ENCODE results near the gene ABL2. TPM values are rescaled to one million over a fixed set of nuclear protein-coding genes. Genes with fewer than 3 reads are reported as not detected.

Gene ABL2
- total and polyA plus RNA-seq, 12 donors = 2.5 to 14.4 (median 10.9) TPM

- Histone ChIP-seq H3K9me3 (no peaks in the 10 kb centered on the region), H3K27ac (no peak overlapping the region), H3K27me3 (no peaks in the 10 kb centered on the region), H3K4me1 (peaks cover 0 to 20% (median 8%) of the 10 kb centered on the region in 9 donors), H3K36me3 (no peaks in the 10 kb centered on the region), H3K4me3 (no peak overlapping the region)
- intact Hi-C loops (cut with DNase I) = loop anchor here in 2 of 10 donors (5.0 to 10.0 kb wide), 2 partner anchors 35 to 62 kb away; no protein-coding TSS in a partner anchor
- TF ChIP-seq CTCF (IDR thresholded peaks at IDR 0.05) = no peak
- DNase-seq (no peak), ATAC-seq (no peak)
Observed at GRCh38 chr1:179187043-179187442, 42.4 kb downstream of the ABL2 start.

GRCh38 chr1:179184403-179184802 is 45.1 kb downstream of the ABL2 start:
- H3K9me3 ChIP-seq = no peaks in the 10 kb centered on the region
- no peak overlapping the region for H3K27ac ChIP-seq
- no peak overlapping the region for H3K4me3 ChIP-seq
- ATAC-seq = no peak
- H3K36me3 ChIP-seq = no peaks in the 10 kb centered on the region
- WGBS, 2 donors = 84 to 100% methylated on average over 1 of the region's 1 CpG
- no peak for DNase-seq
- H3K27me3 ChIP-seq = no peaks in the 10 kb centered on the region
- TF ChIP-seq CTCF (IDR thresholded peaks at IDR 0.05) = no peak
- intact Hi-C loops (cut with DNase I) = loop anchor here in 2 of 10 donors (5.0 to 10.0 kb wide), 2 partner anchors 42 to 60 kb away; no protein-coding TSS in a partner anchor
- H3K4me1 ChIP-seq = peaks cover 0 to 7% (median 0%) of the 10 kb centered on the region in 9 donors

- ATAC-seq (no peak), DNase-seq (no peak)
- WGBS, 2 donors = 93 to 97% methylated on average over 5 of the region's 5 CpGs
- Histone ChIP-seq H3K9me3 (no peaks in the 10 kb centered on the region), H3K27me3 (no peaks in the 10 kb centered on the region), H3K36me3 (no peaks in the 10 kb centered on the region), H3K4me1 (peaks cover 0 to 13% (median 4%) of the 10 kb centered on the region in 9 donors), H3K4me3 (no peak overlapping the region), H3K27ac (no peak overlapping the region)
- TF ChIP-seq CTCF (IDR thresholded peaks at IDR 0.05) = no peak
- intact Hi-C loops (cut with DNase I) = loop anchor here in 2 of 10 donors (5.0 to 10.0 kb wide), 2 partner anchors 42 to 59 kb away; no protein-coding TSS in a partner anchor
Observed at GRCh38 chr1:179183857-179184256, 45.6 kb downstream of the ABL2 start.

- no peaks in the 10 kb centered on the region for H3K9me3 ChIP-seq
- TF ChIP-seq CTCF (IDR thresholded peaks at IDR 0.05) = no peak
- peaks cover 0 to 49% (median 33%) of the 10 kb centered on the region in 9 donors for H3K4me1 ChIP-seq
- 43 to 64% methylated on average over 1 of the region's 1 CpG for WGBS, 2 donors
- no peaks in the 10 kb centered on the region for H3K36me3 ChIP-seq
- no peaks in the 10 kb centered on the region for H3K27me3 ChIP-seq
- ATAC-seq (no peak), DNase-seq (no peak)
- intact Hi-C loops (cut with DNase I) = no loop called here
- no peak overlapping the region for H3K4me3 ChIP-seq
- H3K27ac ChIP-seq = no peak overlapping the region
Observed at GRCh38 chr1:179178950-179179349, 50.5 kb downstream of the ABL2 start.

All from heart right ventricle (tissue), 16 donors.